Measurements from ENCODE around the gene PREX1. TPM values are rescaled to one million over a fixed set of nuclear protein-coding genes. Genes with fewer than 3 reads are reported as not detected.
A peak's percentile ranks its signal among the peaks of the same experiment; 100 is the strongest.

PREX1 gene
- total RNA-seq, 1 experiment from 2014 or later, result 20.0 TPM

DNA sequence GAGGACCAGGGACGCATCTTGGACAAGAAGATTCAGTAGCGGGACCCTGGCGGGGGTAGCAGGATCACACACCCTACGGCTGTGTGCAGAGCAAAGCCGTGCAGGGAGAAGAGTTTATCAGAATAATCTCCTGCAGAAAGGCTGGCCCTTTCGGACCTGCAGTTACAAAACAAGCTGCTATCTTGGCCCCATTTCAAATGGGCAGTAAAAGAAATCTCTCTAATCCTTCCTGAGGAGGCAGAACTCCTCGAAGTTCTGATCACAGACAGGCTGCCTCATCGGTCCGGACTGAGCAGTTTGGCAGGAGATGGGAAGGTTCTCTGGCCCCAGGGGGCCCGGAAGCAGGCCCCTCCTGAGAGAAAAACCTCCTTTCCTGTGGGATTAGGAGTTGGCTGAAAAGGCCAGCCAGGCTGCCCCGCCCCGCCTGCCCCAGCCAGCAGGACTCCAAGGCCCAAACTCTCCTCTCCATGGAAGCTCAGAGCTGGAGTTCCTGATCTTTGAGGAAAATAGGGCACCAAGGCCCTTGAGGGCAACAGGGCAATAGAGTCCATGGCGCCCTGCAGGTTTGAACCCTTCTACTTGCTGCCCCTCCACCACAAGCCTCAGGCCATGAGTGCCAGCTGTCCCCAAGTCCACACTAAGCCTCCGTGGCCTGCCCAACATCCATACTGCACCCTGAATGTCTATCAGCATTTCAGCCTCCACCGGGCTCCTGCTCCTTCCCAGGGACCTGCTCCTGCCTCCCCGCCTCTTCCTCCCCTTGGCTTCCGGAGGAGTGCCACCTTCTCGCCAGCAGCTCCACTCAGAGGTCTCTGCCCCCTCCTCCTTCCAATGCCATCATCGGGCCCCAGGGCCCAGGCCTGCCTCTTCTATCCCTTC lies 141.3 kb downstream of the PREX1 start:
- in situ Hi-C loops (cut with HindIII; ENCODE audit: low pct_unique_long_range_greater_than_20kb, low sequenced_read_pairs) (no loop called here), intact Hi-C loops (cut with micrococcal nuclease; ENCODE audit: unreplicated experiment) (no loop called here)
- no peak overlapping the region for H3K27ac ChIP-seq (ENCODE audit: low read length)
- no peak for TF ChIP-seq POLR2AphosphoS5 (IDR thresholded peaks at IDR 0.05; ENCODE audit: low read depth, low read length)
- TF ChIP-seq TCF7L2 (IDR thresholded peaks at IDR 0.05; ENCODE audit: low read depth, low read length), result no peak
- TF ChIP-seq, protein P1, sequence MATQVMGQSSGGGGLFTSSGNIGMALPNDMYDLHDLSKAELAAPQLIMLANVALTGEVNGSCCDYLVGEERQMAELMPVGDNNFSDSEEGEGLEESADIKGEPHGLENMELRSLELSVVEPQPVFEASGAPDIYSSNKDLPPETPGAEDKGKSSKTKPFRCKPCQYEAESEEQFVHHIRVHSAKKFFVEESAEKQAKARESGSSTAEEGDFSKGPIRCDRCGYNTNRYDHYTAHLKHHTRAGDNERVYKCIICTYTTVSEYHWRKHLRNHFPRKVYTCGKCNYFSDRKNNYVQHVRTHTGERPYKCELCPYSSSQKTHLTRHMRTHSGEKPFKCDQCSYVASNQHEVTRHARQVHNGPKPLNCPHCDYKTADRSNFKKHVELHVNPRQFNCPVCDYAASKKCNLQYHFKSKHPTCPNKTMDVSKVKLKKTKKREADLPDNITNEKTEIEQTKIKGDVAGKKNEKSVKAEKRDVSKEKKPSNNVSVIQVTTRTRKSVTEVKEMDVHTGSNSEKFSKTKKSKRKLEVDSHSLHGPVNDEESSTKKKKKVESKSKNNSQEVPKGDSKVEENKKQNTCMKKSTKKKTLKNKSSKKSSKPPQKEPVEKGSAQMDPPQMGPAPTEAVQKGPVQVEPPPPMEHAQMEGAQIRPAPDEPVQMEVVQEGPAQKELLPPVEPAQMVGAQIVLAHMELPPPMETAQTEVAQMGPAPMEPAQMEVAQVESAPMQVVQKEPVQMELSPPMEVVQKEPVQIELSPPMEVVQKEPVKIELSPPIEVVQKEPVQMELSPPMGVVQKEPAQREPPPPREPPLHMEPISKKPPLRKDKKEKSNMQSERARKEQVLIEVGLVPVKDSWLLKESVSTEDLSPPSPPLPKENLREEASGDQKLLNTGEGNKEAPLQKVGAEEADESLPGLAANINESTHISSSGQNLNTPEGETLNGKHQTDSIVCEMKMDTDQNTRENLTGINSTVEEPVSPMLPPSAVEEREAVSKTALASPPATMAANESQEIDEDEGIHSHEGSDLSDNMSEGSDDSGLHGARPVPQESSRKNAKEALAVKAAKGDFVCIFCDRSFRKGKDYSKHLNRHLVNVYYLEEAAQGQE (IDR thresholded peaks at IDR 0.05; ENCODE audit: insufficient read depth in 1 of 2, low read depth in 2 of 2, low read length in 1 of 2), result no peak
- TF ChIP-seq SIN3A (IDR thresholded peaks at IDR 0.05; ENCODE audit: borderline replicate concordance, insufficient read depth, low read depth, low read length), result no peak
- TF ChIP-seq, protein P2, sequence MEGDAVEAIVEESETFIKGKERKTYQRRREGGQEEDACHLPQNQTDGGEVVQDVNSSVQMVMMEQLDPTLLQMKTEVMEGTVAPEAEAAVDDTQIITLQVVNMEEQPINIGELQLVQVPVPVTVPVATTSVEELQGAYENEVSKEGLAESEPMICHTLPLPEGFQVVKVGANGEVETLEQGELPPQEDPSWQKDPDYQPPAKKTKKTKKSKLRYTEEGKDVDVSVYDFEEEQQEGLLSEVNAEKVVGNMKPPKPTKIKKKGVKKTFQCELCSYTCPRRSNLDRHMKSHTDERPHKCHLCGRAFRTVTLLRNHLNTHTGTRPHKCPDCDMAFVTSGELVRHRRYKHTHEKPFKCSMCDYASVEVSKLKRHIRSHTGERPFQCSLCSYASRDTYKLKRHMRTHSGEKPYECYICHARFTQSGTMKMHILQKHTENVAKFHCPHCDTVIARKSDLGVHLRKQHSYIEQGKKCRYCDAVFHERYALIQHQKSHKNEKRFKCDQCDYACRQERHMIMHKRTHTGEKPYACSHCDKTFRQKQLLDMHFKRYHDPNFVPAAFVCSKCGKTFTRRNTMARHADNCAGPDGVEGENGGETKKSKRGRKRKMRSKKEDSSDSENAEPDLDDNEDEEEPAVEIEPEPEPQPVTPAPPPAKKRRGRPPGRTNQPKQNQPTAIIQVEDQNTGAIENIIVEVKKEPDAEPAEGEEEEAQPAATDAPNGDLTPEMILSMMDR (IDR thresholded peaks at IDR 0.05), result no peak
- no TSS peak for BruUV-seq (replicated peaks)
- no peaks in the 10 kb centered on the region for H3K27me3 ChIP-seq (ENCODE audit: control insufficient read depth, insufficient read depth, low read length)
- peaks cover 7% of the 10 kb centered on the region; the same call in 1 of the 2 replicates for H3K4me1 ChIP-seq (ENCODE audit: control insufficient read depth, insufficient read depth, low read length)
- POLR2A ChIA-PET, result no interaction called here
- no peaks in the 10 kb centered on the region for H3K9me3 ChIP-seq (ENCODE audit: control insufficient read depth, insufficient read depth, low read depth, low read length)
- ATAC-seq (0 out of 2 replicates have a peak, but pooled peaks have one; percentile 35), DNase-seq (ENCODE audit: low read depth, low spot score) (no peak)
- no peaks in the 10 kb centered on the region for H3K36me3 ChIP-seq (ENCODE audit: control insufficient read depth, insufficient read depth, low read length)
- no peak overlapping the region for H3K4me3 ChIP-seq (ENCODE audit: low read depth in 2 of 2, low read length in 2 of 2)
- CTCF ChIA-PET, result no interaction called here

DNA sequence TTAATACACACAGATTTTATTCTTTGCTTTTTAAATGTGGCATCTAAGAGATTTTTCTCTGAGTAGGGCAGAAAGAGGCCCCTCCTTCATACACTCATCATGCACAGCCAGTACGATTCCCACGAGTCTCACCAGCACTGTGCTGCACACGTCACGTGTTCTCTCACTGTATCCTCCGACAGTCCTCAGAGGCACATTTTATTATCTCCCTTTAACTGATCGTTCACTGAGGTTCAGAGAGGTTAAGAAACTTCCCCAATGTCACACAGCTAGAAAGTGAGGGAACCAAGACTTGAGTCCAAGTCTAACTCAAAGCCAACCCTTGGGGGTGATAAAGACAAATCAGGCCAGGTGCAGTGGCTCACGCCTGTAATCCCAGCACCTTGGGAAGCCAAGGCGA lies 142.5 kb downstream of the PREX1 start:
- no peak overlapping the region for H3K27ac ChIP-seq (ENCODE audit: low read length)
- no peaks in the 10 kb centered on the region for H3K27me3 ChIP-seq (ENCODE audit: control insufficient read depth, insufficient read depth, low read length)
- intact Hi-C loops (cut with micrococcal nuclease; ENCODE audit: unreplicated experiment), result no loop called here
- ChIA-PET POLR2A (no interaction called here), CTCF (no interaction called here)
- no peak for ATAC-seq
- peaks cover 7% of the 10 kb centered on the region; the same call in 1 of the 2 replicates for H3K4me1 ChIP-seq (ENCODE audit: control insufficient read depth, insufficient read depth, low read length)
- in situ Hi-C loops (cut with HindIII; ENCODE audit: low pct_unique_long_range_greater_than_20kb, low sequenced_read_pairs), result no loop called here
- DNase-seq (ENCODE audit: low read depth, low spot score), result no peak
- no TSS peak for BruUV-seq (replicated peaks)
- no peaks in the 10 kb centered on the region for H3K9me3 ChIP-seq (ENCODE audit: control insufficient read depth, insufficient read depth, low read depth, low read length)
- no peak overlapping the region for H3K4me3 ChIP-seq (ENCODE audit: low read depth in 2 of 2, low read length in 2 of 2)
- TF ChIP-seq, protein P2 (IDR thresholded peaks at IDR 0.05), result no peak
- TF ChIP-seq, protein P1 (IDR thresholded peaks at IDR 0.05; ENCODE audit: insufficient read depth in 1 of 2, low read depth in 2 of 2, low read length in 1 of 2), result no peak
- H3K36me3 ChIP-seq (ENCODE audit: control insufficient read depth, insufficient read depth, low read length), result no peaks in the 10 kb centered on the region

Measured in Panc1 (cell line).